ENCODE data around the gene TP53I11. TPM values are rescaled to one million over a fixed set of nuclear protein-coding genes. Genes with fewer than 3 reads are reported as not detected.

TP53I11 gene
- total and polyA plus RNA-seq, 2 experiments from 2014 or later = 23.5 to 43.9 TPM

DNA sequence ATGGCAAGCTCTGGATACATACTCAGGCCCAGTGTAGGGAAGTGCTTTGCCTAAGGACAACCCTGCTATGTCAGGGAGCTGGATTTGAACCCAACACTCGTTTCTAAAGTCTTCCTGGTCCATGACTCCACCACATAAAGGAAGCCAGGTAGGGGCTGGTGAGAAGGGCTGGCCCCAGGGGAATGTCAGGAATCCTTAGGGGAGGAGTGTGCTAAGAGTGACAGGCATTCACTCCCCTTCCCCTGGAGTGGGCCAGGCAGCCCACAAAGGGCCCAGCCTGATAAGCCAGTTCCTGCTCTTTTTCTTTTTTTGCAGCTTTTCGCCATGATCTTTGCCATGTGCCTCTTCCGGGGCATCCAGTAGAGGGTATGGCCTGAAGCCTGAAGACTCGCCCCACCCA, 21.9 kb downstream of the TP53I11 start:
- Mint-ChIP-seq H3K36me3 (ENCODE audit: low read depth) (peaks cover 9% of the 10 kb centered on the region; the same call in 1 of the 3 replicates), H3K27ac (peak overlapping the region; percentile 70; the same call in 1 of the 2 replicates), H3K27me3 (ENCODE audit: insufficient read depth, low read depth, poor library complexity) (peaks cover 28% of the 10 kb centered on the region), H3K4me3 (no peak overlapping the region), H3K4me1 (peaks cover 39% of the 10 kb centered on the region), H3K9me3 (no peaks in the 10 kb centered on the region)
- Histone ChIP-seq H3K4me2 (no peak overlapping the region), H3F3A (replicated peaks; ENCODE audit: low read depth) (no peaks in the 10 kb centered on the region), H2AFZ (no peak overlapping the region), H3K79me2 (replicated peaks; ENCODE audit: insufficient read depth) (no peaks in the 10 kb centered on the region), H3K4me3 (no peak overlapping the region), H4K20me1 (replicated peaks; ENCODE audit: insufficient read depth) (no peaks in the 10 kb centered on the region), H3K36me3 (ENCODE audit: insufficient read depth) (no peaks in the 10 kb centered on the region), H3K9me2 (ENCODE audit: insufficient read depth) (no peaks in the 10 kb centered on the region), H3K27ac (ENCODE audit: low read depth) (no peak overlapping the region), H3K27me3 (ENCODE audit: insufficient read depth) (no peaks in the 10 kb centered on the region), H3K4me1 (ENCODE audit: insufficient read depth) (peaks cover 16% of the 10 kb centered on the region)
- ATAC-seq (peak; percentile 70), DNase-seq (ENCODE audit: low spot score) (peak; percentile 86)
- TF ChIP-seq JUNB (IDR thresholded peaks at IDR 0.05; ENCODE audit: unreplicated experiment) (no peak), CREB1 (CRISPR knock-in tag; IDR thresholded peaks at IDR 0.05; ENCODE audit: low read depth) (no peak), ZNF331 (CRISPR knock-in tag; IDR thresholded peaks at IDR 0.05; ENCODE audit: low read depth) (no peak), ZNF462 (CRISPR knock-in tag; IDR thresholded peaks at IDR 0.05) (no peak), ETS1 (IDR thresholded peaks at IDR 0.05) (no peak), REST (IDR thresholded peaks at IDR 0.05; ENCODE audit: unreplicated experiment) (no peak), EZH2 (IDR thresholded peaks at IDR 0.05; ENCODE audit: low read depth, unreplicated experiment) (no peak), STAT1 (IDR thresholded peaks at IDR 0.05; ENCODE audit: unreplicated experiment) (no peak), NANOG (IDR thresholded peaks at IDR 0.05; ENCODE audit: borderline replicate concordance) (no peak), ZNF114 (CRISPR knock-in tag; IDR thresholded peaks at IDR 0.05) (no peak), POLR2AphosphoS5 (IDR thresholded peaks at IDR 0.05; ENCODE audit: low read depth) (no peak), EZH2phosphoT487 (IDR thresholded peaks at IDR 0.05; ENCODE audit: unreplicated experiment) (no peak)
- TF ChIP-seq, protein P1, sequence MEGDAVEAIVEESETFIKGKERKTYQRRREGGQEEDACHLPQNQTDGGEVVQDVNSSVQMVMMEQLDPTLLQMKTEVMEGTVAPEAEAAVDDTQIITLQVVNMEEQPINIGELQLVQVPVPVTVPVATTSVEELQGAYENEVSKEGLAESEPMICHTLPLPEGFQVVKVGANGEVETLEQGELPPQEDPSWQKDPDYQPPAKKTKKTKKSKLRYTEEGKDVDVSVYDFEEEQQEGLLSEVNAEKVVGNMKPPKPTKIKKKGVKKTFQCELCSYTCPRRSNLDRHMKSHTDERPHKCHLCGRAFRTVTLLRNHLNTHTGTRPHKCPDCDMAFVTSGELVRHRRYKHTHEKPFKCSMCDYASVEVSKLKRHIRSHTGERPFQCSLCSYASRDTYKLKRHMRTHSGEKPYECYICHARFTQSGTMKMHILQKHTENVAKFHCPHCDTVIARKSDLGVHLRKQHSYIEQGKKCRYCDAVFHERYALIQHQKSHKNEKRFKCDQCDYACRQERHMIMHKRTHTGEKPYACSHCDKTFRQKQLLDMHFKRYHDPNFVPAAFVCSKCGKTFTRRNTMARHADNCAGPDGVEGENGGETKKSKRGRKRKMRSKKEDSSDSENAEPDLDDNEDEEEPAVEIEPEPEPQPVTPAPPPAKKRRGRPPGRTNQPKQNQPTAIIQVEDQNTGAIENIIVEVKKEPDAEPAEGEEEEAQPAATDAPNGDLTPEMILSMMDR (conservative IDR thresholded peaks at IDR 0.05; ENCODE audit: low read depth in 2 of 2) = no peak

Measured in GM23338 (cell line).